Chondrocyte (in vitro differentiated cells): ENCODE data around the gene PIGL. TPM values are rescaled to one million over a fixed set of nuclear protein-coding genes. Genes with fewer than 3 reads are reported as not detected.
A peak's percentile ranks its signal among the peaks of the same experiment; 100 is the strongest.

ENCODE experiments used
- DNase-seq: peaks from one replicate; pipeline ENCODE4 v3.0.0; 2021; ENCODE audit warnings: mixed read lengths, low spot score
- H3K27ac Mint-ChIP-seq: one replicate; pipeline ENCODE4 v1.8.0; 2021; ENCODE audit warnings: mild to moderate bottlenecking, moderate library complexity, mixed read lengths; ENCODE audit not compliant: unreplicated experiment
- H3K27me3 Mint-ChIP-seq: 2 replicates; pipeline ENCODE4 v1.8.0; 2021; ENCODE audit warnings: low read depth, mixed read lengths
- H3K36me3 Mint-ChIP-seq: 2 replicates; pipeline ENCODE4 v1.8.0; 2021; ENCODE audit warnings: low read depth, mixed read lengths
- H3K4me1 Mint-ChIP-seq: 2 replicates; pipeline ENCODE4 v1.8.0; 2021; ENCODE audit warnings: low read depth, mild to moderate bottlenecking, mixed read lengths
- H3K4me3 Mint-ChIP-seq: one replicate; pipeline ENCODE4 v1.8.0; 2021; ENCODE audit warnings: mild to moderate bottlenecking, moderate library complexity, mixed read lengths; ENCODE audit not compliant: unreplicated experiment
- H3K9me3 Mint-ChIP-seq: 2 replicates; pipeline ENCODE4 v1.8.0; 2021; ENCODE audit warnings: low read depth, mixed read lengths
- CTCF ChIP-seq: fragments of 200-600 bp; sonication (generic); IDR thresholded peaks from 2 replicates; pipeline ENCODE4 v1.5.0; 2021; ENCODE audit warnings: antibody characterized with exemption, mild to moderate bottlenecking, moderate library complexity
- total RNA-seq: library from RNA; stranded (reverse); gene quantifications from 3 replicates; pipeline ENCODE4 v1.2.1, GENCODE V29; 2021

The PIGL gene
- total RNA-seq, 1 donor from 2014 or later = 15.9 TPM

- Mint-ChIP-seq H3K27me3 (no peaks in the 10 kb centered on the region), H3K9me3 (no peaks in the 10 kb centered on the region), H3K36me3 (no peaks in the 10 kb centered on the region), H3K27ac (peak overlapping the region; percentile 55), H3K4me1 (peaks cover 14% of the 10 kb centered on the region), H3K4me3 (peak overlapping the region; percentile 85)
- TF ChIP-seq CTCF = no peak
- DNase-seq = peak; percentile 37
Measured at GRCh38 chr17:16352303-16352666, 135.3 kb downstream of the PIGL start.

- peak overlapping the region; percentile 55 for H3K27ac Mint-ChIP-seq
- no peak for TF ChIP-seq CTCF
- no peaks in the 10 kb centered on the region for H3K36me3 Mint-ChIP-seq
- H3K4me3 Mint-ChIP-seq = peak overlapping the region; percentile 85
- H3K4me1 Mint-ChIP-seq = peaks cover 14% of the 10 kb centered on the region
- DNase-seq = peak; percentile 84
- no peaks in the 10 kb centered on the region for H3K27me3 Mint-ChIP-seq
- no peaks in the 10 kb centered on the region for H3K9me3 Mint-ChIP-seq
Measured at GRCh38 chr17:16352667-16353316, 135.8 kb downstream of the PIGL start.

GRCh38 chr17:16353317-16354174 lies 136.5 kb downstream of the PIGL start, which contains the start of gene CENPV:
CENPV (minus strand) TSS chr17:16353469; CDS start chr17:16353436, 33 bp downstream.
- Mint-ChIP-seq H3K27me3 (no peaks in the 10 kb centered on the region), H3K27ac (peak within 1 kb of the TSS; percentile 55), H3K9me3 (no peaks in the 10 kb centered on the region), H3K4me1 (peaks cover 14% of the 10 kb centered on the region), H3K36me3 (no peaks in the 10 kb centered on the region), H3K4me3 (peak within 1 kb of the TSS; percentile 85)
- peak; percentile 89 for DNase-seq
- peak; percentile 41 for TF ChIP-seq CTCF

GRCh38 chr17:16354585-16354984 lies 137.6 kb downstream of the PIGL start:
- Mint-ChIP-seq H3K36me3 (no peaks in the 10 kb centered on the region), H3K4me1 (peaks cover 14% of the 10 kb centered on the region), H3K27me3 (no peaks in the 10 kb centered on the region), H3K4me3 (peak overlapping the region; percentile 59), H3K9me3 (no peaks in the 10 kb centered on the region), H3K27ac (peak overlapping the region; percentile 32)
- TF ChIP-seq CTCF = no peak
- DNase-seq = peak; percentile 37

GRCh38 chr17:16358394-16358793 lies 141.4 kb downstream of the PIGL start:
- Mint-ChIP-seq H3K27me3 (no peaks in the 10 kb centered on the region), H3K27ac (no peak overlapping the region), H3K4me3 (no peak overlapping the region), H3K36me3 (no peaks in the 10 kb centered on the region), H3K4me1 (no peaks in the 10 kb centered on the region), H3K9me3 (no peaks in the 10 kb centered on the region)
- no peak for DNase-seq
- TF ChIP-seq CTCF = no peak
